Stimulated activated CD4-positive, alpha-beta T cell treated with anti-CD3 and anti-CD28 coated beads, Interleukin-15, amount 100 ng/mL, for 24 hours (primary cell): ENCODE data around the gene INPP5A.
"Not testable (repeated sequence)": the region's sequence is repeated elsewhere in the genome, so short reads cannot be mapped to it uniquely, and the experiment has no call there.

Experiments used
- DNase-seq: peaks from one replicate; pipeline ENCODE4 v3.0.0-alpha.2; 2020

The INPP5A gene

DNA sequence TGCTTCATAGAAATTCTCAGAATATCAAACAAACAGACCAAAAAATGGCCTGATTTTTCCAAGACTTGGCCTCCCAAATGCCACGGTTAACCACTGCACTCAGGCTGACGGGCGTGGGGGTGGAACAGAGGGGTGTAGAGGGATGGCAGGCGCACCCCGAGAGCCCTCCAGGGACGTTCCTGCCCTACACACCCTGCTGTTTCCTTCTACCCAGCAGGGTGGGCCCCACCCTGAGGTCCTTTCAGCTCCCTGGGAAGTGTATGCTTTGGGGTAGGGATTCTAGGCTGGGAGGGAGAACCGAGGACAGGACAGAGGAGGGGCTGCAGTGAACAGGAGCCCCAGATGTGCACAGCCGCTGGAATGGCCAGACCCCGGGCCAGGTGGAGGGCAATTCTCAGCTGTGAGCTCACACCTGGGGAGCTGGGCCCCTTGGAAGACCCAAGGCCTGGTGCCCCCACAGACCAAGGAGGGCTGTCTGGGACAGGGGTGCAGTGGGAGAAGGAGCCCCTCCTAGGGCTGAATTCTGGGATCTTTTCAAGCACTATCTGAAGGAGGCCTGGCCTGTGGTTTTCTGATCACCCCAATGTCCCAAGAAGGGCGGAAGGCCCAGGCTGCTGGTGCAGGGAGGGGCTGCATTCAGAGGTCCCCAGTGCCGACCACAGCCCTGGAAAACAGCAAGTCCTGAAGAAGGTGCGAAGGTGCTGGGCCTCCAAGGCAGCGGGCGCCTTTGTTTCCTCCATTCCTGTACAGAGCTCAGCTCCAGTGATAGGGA, 32.9 kb upstream of the INPP5A start:
- DNase-seq, result no peak

DNA sequence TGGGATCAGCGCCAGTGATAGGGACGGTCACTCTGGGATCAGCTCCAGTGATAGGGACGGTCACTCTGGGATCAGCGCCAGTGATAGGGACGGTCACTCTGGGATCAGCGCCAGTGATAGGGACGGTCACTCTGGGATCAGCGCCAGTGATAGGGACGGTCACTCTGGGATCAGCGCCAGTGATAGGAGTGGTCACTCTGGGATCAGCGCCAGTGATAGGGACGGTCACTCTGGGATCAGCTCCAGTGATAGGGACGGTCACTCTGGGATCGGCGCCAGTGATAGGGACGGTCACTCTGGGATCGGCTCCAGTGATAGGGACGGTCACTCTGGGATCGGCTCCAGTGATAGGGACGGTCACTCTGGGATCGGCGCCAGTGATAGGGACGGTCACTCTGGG, 32.0 kb upstream of the INPP5A start:
- not testable (repeated sequence) for DNase-seq

DNA sequence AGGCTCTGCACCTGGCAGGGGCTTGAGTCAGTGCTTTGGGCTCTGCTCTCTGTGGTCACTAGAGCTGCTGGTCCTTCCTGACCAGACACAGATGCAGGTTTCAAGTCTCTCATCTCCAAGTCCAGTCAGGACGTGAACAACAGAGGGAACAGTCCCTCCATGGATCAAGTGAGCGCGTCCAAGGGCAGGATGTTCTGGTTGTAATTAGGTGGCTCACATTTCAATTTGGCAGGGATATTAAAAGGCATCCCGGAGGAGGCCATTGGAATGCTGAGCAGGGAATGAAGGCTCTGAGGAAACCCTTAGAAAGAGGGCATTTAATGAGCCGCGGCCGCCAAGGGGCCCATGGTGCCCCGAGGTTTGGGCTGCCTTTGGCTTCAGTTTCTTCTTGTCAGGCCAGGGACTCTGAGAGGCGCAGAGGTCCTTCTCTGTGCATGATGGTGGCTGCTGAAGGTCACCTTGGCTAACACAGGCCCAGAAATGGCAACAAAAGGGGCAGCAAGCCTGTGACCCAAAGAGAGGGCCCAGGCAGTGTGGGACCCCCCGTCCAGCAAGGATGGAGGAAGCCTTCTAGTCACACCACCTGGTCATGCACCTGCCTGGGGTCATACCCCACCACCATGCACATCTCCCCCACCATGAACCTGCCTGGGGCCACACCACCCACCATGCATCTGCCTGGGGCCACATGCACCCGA, 30.7 kb upstream of the INPP5A start:
- DNase-seq, result no peak

DNA sequence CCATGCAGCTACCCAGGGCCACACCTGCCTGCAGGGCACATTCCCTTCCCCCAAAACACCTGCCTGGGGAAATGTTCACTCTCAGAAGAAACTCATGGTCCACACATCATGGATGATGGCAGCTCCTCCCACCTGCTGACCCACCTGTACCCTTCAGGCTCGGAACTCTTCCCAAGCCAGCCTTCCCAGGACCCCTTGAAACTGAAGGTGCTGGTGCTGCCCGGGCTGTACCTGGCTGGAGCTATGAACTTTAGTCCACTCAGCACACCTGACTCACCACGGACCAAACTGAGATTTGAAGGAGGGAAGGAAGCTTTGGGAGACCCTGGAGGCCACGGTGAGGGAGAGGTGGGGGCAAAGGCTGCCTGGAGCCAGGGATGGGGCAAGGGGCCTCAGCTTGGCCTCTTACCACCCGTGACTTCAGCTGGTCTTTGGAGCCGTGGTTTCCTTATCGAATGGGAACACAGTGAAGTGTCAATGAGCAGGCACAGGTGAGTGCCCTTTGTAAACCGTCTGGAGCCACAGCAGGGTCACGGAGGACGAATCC, 30.1 kb upstream of the INPP5A start:
- no peak for DNase-seq

DNA sequence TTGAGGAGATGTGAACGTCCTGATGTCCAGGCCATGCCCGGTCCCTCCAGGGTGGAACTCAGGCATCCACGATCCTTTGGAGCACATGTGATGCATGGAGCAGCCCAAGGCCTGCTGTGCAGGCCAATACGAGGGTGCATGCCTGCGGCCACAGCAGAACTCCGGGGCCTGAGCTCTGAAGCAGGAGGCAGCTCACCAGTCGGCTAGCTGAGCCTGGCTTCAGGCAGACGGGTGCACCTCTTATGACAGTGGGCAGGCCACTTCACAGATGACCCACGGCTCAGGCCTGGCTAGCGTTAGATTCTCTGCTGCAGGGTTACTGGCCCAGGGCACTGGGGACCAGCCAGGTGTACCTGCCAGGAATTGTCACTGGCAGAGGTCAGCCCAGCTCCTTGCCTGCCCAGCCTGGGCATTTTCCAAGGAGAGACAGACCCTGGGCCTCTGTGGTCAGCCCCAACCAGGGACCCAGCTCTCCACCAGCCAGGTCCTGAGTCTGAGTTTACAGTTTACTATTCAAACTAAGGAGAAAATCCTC, 29.6 kb upstream of the INPP5A start:
- DNase-seq, result no peak

DNA sequence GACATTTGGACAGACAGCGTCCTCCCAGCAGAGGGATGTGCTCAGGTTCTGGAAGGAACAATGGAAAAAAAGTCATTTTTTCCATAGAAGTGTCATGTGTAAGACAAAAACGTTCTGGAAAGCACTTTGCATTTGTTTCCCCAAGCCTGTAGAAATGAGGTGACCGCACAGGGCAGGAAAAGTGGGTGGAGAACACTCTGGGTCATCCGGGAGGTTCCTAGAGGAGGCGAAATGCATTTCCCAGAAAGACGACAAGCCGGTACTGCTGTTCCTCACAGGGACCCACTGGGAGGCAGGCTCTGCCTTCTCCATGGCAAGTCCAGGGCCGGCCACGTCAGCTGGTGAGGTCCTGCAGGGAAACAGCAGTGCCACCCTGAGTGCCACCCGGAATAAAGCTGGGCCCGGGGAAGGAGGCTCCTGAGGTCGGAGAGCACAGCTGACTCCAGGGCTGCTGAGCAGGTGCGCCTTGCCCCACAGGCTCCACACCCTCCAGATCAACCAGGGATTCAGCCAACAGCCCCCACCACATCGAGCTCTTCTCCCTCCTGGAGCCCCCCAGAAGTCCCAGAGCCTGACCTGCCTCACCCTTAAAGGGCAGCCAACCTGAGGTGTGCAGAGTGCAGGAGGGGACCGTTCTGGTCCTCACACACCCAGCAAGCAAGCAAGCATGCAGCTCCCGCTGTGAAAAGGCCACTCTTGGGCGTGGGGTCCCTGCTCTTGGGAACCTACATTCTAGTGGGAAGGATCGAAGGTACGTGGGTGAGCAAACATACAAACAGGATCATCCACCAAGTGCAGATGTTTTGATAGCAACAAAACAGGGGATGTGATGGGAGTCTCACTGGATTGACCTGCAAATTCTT, 28.8 kb upstream of the INPP5A start:
- no peak for DNase-seq

DNA sequence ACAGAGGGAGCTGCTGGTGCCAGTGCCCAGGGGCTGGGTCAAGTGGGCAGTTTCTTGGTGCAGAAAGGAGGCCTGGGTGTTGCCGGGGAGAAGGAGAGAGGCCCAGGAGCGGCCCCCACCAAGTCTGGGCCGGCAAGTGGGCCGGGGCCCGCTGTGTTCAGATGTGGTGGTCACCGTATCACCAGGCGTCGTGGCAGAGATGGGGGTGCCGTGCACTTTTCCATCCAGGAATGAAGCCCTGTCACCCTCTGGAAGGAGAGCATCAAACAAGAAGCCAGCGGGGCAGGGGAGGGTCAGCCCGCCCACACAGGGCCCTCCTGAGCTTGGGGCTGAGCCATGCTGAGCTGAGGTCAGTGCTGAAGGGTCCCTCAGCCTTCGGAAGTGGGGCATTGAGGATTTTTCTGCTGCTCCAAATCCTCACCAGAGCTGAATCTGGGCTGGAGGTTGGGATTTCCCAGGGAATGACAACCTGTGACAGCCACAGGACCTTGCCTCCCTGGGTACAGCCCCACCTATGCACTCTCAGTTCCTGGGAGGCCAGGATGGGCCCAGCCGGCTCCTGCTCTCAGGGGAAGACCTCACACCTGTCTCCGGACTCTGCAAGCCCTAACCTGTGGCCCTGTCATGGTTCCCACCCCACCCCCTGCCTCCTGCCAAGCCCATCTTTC, 27.9 kb upstream of the INPP5A start:
- DNase-seq, result no peak

DNA sequence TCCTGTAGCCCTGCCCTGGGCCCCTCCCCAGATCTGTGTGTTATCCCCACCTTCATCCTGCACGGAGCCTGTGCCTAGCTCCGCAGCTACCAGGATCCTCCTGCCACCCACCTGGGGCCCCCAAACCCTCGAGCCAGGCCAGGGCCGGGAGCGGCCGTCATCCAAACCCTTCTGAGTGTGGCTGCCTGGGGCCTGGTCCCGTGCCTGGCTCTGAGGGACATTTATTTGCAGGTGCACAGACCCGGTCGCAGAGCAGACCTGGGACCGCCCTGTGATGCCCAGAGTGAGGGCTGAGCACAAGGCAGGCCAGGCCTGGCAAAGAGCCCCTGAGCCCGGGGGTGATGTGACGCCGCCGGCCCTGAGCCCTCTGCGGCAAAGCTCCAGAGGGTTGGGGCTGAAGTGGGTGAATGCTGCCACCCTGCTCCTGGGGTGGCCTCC, 27.4 kb upstream of the INPP5A start:
- no peak for DNase-seq

DNA sequence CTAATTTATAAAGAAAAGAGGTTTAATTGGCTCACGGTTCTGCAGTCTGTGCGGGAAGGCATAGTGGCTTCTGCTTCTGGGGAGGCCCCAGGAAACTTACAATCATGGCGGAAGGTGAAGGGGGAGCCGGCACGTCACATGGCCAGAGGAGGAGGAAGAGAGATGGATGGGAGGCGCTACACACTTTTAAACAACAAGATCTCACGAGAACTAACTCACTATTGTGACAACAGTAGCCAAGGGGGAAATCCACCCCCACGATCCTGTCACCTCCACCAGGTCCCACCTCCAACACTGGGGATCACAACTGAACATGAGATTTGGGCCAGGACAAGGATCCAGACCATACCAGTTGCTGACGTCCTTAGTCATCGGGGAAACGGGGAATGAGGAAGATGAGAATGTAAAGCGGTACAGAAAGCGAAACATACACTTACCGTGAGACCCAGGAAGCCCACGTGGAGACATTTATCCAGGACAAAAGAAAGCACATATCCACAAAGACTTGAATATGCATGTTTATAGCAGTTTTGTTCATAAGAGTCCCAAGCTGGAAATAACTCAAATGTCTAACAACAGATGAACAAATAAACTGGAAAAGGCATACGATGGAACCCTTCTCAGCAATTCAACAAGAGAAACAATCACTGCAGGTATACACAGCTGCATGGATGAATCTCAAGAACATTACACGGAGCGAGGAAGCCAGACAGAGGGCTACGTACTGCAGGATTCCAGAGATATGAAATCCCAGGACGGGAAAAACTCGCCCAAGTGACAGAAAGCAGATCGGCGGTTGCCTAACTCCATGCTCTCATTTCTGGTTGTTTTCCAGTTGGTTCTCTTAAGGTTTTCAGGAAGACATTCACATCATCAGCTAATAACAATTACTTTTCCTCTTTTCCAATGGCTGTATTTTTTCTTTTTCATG, 26.2 kb upstream of the INPP5A start:
- no peak for DNase-seq

DNA sequence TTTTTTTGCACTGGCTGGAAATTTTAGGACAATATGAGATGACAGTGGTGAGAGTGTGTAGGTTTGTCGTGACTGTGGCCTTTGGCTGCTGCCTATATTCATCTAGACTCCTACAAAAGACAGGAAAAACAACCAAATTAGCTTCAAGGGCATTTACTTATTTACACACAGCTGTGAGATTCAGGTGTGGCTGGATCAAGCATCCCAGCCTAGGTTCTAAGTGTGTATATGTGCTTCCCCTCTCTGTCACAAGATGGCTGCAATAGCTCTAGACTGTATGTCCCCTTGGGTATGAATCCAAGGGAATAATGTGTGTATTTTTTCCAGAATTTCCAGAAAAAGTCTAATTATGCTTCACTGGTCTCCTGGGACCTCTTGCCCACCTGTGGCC, 25.5 kb upstream of the INPP5A start:
- DNase-seq, result no peak

DNA sequence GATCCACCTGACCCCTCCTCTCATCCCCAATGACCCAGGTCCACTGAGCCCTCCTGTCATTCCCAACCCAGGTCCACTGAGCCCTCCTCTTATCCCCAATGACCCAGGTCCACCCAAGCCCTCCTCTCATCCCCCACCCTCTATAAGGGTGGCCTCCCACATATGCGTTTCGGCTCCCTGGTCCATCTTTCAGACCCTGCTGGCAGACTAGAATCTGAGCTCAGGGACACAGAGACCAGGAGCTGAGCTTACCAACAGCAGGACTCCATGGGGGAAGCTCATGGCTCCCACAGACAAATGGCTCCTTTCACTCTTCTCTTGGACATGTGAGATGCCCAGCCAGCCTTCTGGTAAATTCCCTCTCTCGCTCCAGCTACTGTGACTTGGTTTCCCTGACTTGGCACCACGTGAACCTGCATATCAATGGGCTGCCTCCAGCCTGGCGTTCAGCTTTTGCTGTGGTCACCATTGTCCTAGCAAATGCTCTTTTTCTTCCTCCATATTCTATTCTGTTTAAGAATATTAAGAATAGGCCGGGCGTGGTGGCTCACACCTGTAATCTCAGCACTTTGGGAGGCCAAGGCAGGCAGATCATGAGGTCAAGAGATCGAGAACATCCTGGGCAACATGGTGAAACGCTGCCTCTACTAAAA, 24.8 kb upstream of the INPP5A start:
- no peak for DNase-seq

DNA sequence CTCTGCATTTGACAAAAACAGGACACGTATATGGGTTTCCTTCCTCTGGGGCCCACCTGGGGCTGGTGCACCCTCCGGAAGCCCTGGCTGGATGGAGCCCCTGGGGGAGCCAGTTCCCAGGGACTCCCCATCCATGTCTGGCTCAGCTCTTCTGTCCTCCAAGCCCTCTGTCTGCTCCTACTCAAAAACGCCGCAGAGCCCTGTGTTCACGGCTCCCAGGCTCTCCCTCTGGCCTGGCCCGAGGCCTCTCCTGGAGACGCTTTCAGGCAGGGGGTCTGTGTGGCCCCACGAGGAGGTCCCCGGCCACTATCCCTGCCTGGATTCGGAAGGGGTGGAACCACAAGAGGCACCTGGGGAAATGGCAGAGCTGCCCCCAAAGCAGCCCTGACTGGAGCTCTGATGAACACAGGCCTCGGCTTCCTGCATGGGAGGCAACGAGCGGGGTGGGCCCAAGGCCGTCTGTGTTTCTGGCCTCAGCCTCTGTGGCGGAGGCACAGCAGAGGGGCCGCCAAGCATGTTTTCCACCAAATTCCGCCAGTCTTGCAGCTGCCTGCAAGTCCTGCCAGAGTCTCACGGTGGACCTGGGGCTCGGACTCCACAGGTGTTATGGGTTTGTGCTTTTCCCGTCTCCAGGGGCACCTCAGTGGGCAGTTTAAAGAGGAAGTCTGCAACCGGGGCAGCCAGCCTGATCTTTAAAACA, 22.6 kb upstream of the INPP5A start:
- no peak for DNase-seq

DNA sequence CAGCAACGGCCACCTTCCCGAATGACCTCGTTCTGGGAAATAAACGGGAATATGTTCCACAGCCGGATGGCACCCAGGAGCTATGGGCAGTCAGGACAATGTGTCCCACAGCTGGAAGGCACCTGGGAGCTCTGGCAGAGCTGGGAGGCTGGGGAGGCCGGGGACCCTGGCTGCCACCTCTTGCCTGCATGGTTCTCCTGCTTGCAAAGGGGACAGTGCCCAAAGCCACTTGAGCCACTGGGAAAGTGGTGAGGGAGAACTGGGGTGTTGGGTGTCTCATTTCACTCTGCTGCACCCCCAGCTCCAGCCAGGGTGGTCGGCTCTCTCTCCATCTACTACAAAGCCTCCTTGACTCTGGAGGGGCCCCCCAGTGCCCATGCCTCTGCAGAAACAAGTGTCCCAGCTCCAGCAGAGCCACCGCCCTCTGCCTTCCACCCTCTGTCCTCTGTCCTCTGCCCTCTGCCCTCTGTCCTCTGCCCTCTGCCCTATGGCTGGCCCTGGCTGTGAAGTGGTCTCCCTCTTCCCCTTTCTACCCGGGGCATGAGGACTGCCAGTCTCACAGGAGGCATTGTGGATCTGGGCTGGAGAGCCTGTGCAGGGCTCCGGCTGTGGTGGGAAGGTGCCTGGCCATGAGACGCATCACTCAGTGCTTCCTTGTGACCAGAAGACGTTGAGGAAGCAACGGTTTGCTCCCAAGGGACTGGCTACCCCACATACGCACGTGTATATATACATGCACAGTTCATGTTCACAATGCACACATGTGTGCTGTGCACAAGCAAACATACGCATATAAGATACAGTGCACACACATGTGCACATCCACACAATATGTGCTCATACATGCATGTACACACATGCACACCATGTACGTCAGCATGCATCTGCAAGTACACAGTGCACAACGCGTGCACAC, 21.5 kb upstream of the INPP5A start:
- DNase-seq, result no peak

DNA sequence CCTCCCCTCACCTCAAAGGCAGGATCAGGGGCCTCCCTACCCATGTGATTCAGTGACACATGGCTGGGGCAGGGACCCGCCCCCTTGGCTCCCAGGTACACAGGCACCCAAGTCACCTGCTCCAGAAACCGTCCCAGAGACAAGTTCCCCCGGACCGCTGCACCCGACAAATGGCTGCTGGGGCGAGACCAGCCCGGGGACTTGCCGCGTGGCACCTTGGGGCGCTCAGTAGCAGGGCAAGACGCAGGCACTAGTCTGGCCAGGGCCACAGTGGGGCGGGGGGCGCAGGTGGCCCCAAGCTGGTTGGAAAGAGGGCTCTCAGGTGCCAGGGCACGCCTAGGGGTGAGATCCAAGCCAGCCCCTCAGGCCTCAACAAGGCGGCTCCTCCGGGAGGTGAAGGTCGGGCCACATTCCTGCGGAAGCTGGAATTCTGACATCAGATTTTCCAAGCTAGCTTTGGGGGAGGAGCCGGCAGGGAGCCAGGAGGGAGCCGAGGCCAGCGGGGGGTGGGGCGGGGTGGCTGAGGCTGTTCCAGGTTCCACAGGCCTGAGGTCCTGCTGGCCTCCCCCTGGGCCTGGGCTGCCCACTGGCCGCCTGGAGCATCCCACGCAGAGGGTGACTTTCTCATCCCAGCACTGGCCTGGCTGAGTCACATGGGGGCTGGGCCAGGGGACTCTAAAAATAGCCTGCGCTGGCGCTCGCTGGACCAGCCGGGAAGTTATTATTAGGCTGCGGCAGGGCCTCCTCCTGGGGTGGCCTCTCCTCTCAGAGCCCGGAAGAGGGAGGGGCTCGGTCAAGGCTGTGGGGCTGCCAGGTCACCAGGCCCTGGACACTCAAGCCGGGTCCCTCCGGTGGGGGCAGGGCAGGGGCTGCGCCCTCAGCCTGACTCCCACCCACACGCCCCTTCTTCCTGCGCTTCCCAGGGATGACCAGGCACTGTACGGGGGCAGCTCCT, 20.5 kb upstream of the INPP5A start:
- DNase-seq, result no peak

DNA sequence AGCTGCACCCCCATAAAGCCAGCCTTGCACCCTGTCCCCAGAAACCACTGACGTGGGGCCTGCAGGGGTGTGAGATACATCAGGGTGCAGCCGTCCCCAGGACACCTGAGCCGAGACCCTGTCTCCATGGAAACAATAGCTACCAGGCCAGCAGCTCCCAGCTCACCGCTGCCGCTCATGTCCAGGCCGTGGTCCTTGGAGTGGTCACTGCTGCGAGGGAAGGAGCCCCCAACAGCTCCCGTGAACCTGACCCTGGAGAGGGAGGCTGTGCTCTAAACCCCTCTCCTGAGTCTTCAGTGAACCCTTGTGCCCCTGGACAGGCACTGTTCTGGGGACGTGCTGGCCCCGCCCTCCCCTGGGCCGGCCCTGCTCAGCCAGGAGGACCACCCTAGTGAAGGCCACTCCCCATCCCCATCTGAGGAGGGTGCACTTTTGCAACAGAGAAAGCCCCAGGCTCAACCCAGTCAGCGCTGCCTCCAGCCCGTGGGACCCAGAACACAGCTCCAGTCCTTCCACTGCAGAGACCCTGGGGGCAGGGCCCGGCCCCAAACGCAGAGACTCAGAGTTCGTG, 19.6 kb upstream of the INPP5A start:
- no peak for DNase-seq

DNA sequence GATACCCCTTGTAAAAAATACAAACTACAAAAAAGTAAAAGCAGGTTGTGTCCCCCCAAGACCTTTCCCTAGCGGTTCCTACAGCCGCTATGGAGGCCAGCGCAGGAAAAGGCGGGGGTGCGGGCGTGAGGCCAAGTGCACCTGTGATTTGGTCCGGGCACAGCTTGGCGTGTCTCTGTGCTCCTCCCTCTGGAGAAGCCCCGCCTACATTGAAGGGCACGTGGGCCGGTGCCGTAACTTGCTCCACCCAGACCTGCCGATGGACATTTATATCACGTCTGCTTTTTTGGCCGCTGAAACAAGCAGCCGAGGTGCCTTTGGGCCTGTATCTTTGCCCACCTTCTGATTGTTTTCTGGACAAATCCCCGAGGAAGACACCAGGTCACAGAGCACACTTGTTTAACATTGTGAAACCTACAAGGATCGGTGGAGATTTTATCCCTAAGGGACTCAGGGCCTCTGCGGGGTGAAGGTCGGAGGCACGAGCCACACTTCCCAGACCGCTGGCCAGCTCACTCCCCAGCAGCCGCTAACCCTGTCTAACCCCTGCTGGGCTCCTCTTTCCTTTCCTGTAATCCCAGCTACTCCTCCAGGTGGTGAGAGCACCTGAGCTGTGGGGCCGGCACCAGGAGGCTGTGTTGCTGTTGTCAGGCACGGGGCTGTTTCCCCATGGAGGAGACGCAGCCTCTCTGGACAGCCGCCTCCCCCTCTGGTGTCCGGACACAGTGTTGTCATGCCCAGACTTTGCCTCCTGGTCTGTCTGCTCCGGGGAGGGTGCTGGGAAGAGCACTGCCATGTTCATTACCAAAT, 18.8 kb upstream of the INPP5A start:
- peak; percentile 34 for DNase-seq
